Neural cell (in vitro differentiated cells): ENCODE measurements around the gene ACIN1. TPM values are rescaled to one million over a fixed set of nuclear protein-coding genes. Genes with fewer than 3 reads are reported as not detected.

Experiments
- H2AFZ ChIP-seq: fragments of 200-600, 300-800 bp; sonication (generic), shearing (Covaris generic); 2 replicates; pipeline ENCODE4 v1.6.0; 2014; ENCODE audit warnings: low read depth, mild to moderate bottlenecking, antibody characterized with exemption, low read length, moderate library complexity
- H3F3A ChIP-seq: fragments of 200-600 bp; shearing (Covaris generic); 2 replicates; pipeline ENCODE4 v1.6.1; 2016; ENCODE audit warnings: mild to moderate bottlenecking, moderate library complexity, mixed read lengths, antibody characterized with exemption, low read length; ENCODE audit not compliant: insufficient read depth, poor library complexity, severe bottlenecking
- H3K27ac ChIP-seq: fragments of 200-600, 300-800 bp; sonication (generic), shearing (Covaris generic); 2 replicates; pipeline ENCODE4 v1.5.1; 2014; ENCODE audit warnings: mild to moderate bottlenecking, low read length, moderate library complexity
- H3K27me3 ChIP-seq: fragments of 300-800, 200-600 bp; sonication (generic), shearing (Covaris generic); 2 replicates; pipeline ENCODE4 v1.6.0; 2014; ENCODE audit warnings: mild to moderate bottlenecking, low read depth, low read length, moderate library complexity; ENCODE audit not compliant: insufficient read depth
- H3K36me3 ChIP-seq: fragments of 300-800, 200-600 bp; sonication (generic), shearing (Covaris generic); 2 replicates; pipeline ENCODE4 v1.5.1; 2014; ENCODE audit warnings: mild to moderate bottlenecking, antibody characterized with exemption, low read length, moderate library complexity; ENCODE audit not compliant: insufficient read depth
- H3K4me2 ChIP-seq: fragments of 300-800, 200-600 bp; sonication (generic), shearing (Covaris generic); 2 replicates; pipeline ENCODE4 v1.6.0; 2014; ENCODE audit warnings: mild to moderate bottlenecking, low read length
- H3K4me3 ChIP-seq: fragments of 300-800, 200-600 bp; sonication (generic), shearing (Covaris generic); 2 replicates; pipeline ENCODE4 v1.5.1; 2014; ENCODE audit warnings: mild to moderate bottlenecking, low read length, moderate library complexity
- H3K79me2 ChIP-seq: fragments of 200-600 bp; shearing (Covaris generic); replicated peaks from 2 replicates; pipeline ENCODE4 v1.6.0; 2014; ENCODE audit warnings: mild to moderate bottlenecking, low read length, moderate library complexity; ENCODE audit not compliant: insufficient read depth
- H3K9ac ChIP-seq: fragments of 300-800, 200-600 bp; sonication (generic), shearing (Covaris generic); 2 replicates; pipeline ENCODE4 v1.6.1; 2016; ENCODE audit warnings: mild to moderate bottlenecking, low read length, mixed read lengths
- H3K9me2 ChIP-seq: fragments of 200-600 bp; shearing (Covaris generic); 2 replicates; pipeline ENCODE4 v1.6.1; 2016; ENCODE audit warnings: mild to moderate bottlenecking, low read length, mixed read lengths; ENCODE audit not compliant: insufficient read depth
- H3K9me3 ChIP-seq: fragments of 200-600, 300-800 bp; sonication (generic), shearing (Covaris generic); 2 replicates; pipeline ENCODE4 v1.6.1; 2016; ENCODE audit warnings: mild to moderate bottlenecking, mixed run types, low read length, moderate library complexity, mixed read lengths
- H4K20me1 ChIP-seq: fragments of 200-600 bp; shearing (Covaris generic); 2 replicates; pipeline ENCODE4 v1.6.1; 2016; ENCODE audit warnings: mild to moderate bottlenecking, mixed run types; ENCODE audit not compliant: insufficient read depth
- CTCF ChIP-seq: fragments of 450-650 bp; IDR thresholded peaks from 2 replicates; pipeline ENCODE4 v1.5.1; 2014; ENCODE audit warnings: antibody characterized with exemption, mild to moderate bottlenecking, moderate library complexity; ENCODE audit not compliant: poor library complexity, severe bottlenecking
- EP300 ChIP-seq: fragments of 450-650 bp; conservative IDR thresholded peaks from 2 replicates; pipeline ENCODE4 v1.6.1; 2014; ENCODE audit warnings: antibody characterized with exemption, mild to moderate bottlenecking, moderate library complexity; ENCODE audit not compliant: poor library complexity, severe bottlenecking
- EZH2 ChIP-seq: fragments of 200-600, 300-800 bp; shearing (Covaris generic), sonication (generic); IDR thresholded peaks from 2 replicates; pipeline ENCODE4 v1.6.1; 2014; ENCODE audit warnings: antibody characterized with exemption, low read length, borderline replicate concordance, mild to moderate bottlenecking; ENCODE audit not compliant: insufficient read depth, poor library complexity, severe bottlenecking
- MXI1 ChIP-seq: fragments of 450-650 bp; conservative IDR thresholded peaks from 2 replicates; pipeline ENCODE4 v1.6.1; 2014; ENCODE audit warnings: antibody characterized with exemption, mild to moderate bottlenecking; ENCODE audit not compliant: poor library complexity, severe bottlenecking
- POLR2AphosphoS5 ChIP-seq: IDR thresholded peaks from 2 replicates; pipeline ENCODE4 v1.6.1; 2012
- RAD21 ChIP-seq: fragments of 450-650 bp; conservative IDR thresholded peaks from 2 replicates; pipeline ENCODE4 v1.6.1; 2014; ENCODE audit warnings: antibody characterized with exemption, mild to moderate bottlenecking, moderate library complexity
- REST ChIP-seq: IDR thresholded peaks from 2 replicates; pipeline ENCODE4 v1.6.1; 2012; ENCODE audit warnings: borderline replicate concordance
- SMC3 ChIP-seq: fragments of 450-650 bp; conservative IDR thresholded peaks from 2 replicates; pipeline ENCODE4 v1.6.1; 2014; ENCODE audit warnings: antibody characterized with exemption, mild to moderate bottlenecking, moderate library complexity; ENCODE audit not compliant: poor library complexity
- TAF1 ChIP-seq: IDR thresholded peaks from 2 replicates; pipeline ENCODE4 v1.6.1; 2012; ENCODE audit warnings: low read depth
- polyA plus RNA-seq: library from polyadenylated mRNA; depleted of rRNA; stranded (reverse); fragments of >200 nt; gene quantifications from 2 replicates; pipeline ENCODE4 v1.2.3, GENCODE V29; 2014

ACIN1 gene
- polyA plus RNA-seq, 1 donor from 2014 or later = 143 TPM

- Histone ChIP-seq H3K27me3 (no peaks in the 10 kb centered on the region), H4K20me1 (no peaks in the 10 kb centered on the region), H3F3A (no peaks in the 10 kb centered on the region), H3K79me2 (no peaks in the 10 kb centered on the region), H3K36me3 (no peaks in the 10 kb centered on the region), H3K4me2 (no peak within 1 kb of the TSS), H3K4me3 (no peak within 1 kb of the TSS), H3K9ac (no peak within 1 kb of the TSS), H2AFZ (no peak within 1 kb of the TSS), H3K9me3 (no peaks in the 10 kb centered on the region), H3K27ac (no peak within 1 kb of the TSS), H3K9me2 (no peaks in the 10 kb centered on the region)
- no peak for TF ChIP-seq TAF1
- TF ChIP-seq EZH2 = no peak
- no peak for TF ChIP-seq RAD21
- TF ChIP-seq POLR2AphosphoS5 = no peak
- no peak for TF ChIP-seq REST
- no peak for TF ChIP-seq CTCF
- TF ChIP-seq EP300 = no peak
- no peak for TF ChIP-seq MXI1
Measured at GRCh38 chr14:23118506-23119362, 23.8 kb upstream of the ACIN1 start, which contains the start of gene CEBPE. Gene CEBPE (minus strand): TSS chr14:23119255. CDS start chr14:23119091, 164 bp downstream.

- Histone ChIP-seq H3K27me3 (no peaks in the 10 kb centered on the region), H3K9me2 (no peaks in the 10 kb centered on the region), H3K4me2 (no peak overlapping the region), H4K20me1 (no peaks in the 10 kb centered on the region), H3K36me3 (no peaks in the 10 kb centered on the region), H3K79me2 (no peaks in the 10 kb centered on the region), H3K9ac (no peak overlapping the region), H2AFZ (no peak overlapping the region), H3K4me3 (no peak overlapping the region), H3K27ac (no peak overlapping the region), H3K9me3 (no peaks in the 10 kb centered on the region), H3F3A (no peaks in the 10 kb centered on the region)
- TF ChIP-seq REST (no peak), SMC3 (no peak), CTCF (no peak), EZH2 (no peak), POLR2AphosphoS5 (no peak), EP300 (no peak), MXI1 (no peak), TAF1 (no peak), RAD21 (no peak)
Measured at GRCh38 chr14:23117371-23118020, 22.6 kb upstream of the ACIN1 start.
